Suprapubic skin (tissue), 4 donors: ENCODE measurements around the gene VAV2.

Experiments used
- CTCF ChIP-seq, 2 donors: fragments of 200-600 bp in 1 of 2; fragments of 450-650 bp in 1 of 2; sonication (generic) in 1 of 2; IDR thresholded peaks; one replicate each; pipeline ENCODE4 v1.5.1; 2016 to 2019; ENCODE audit warnings: antibody characterized with exemption in 2 of 2, mild to moderate bottlenecking in 1 of 2, moderate library complexity in 1 of 2
- EP300 ChIP-seq: sonication (generic); formaldehyde crosslinking; IDR thresholded peaks from one replicate; pipeline ENCODE4 v1.6.1; 2017; ENCODE audit warnings: antibody characterized with exemption
- POLR2AphosphoS5 ChIP-seq, 3 donors: sonication (generic); formaldehyde crosslinking; IDR thresholded peaks; one replicate each; pipeline ENCODE4 v1.6.1; 2017; ENCODE audit warnings: antibody characterized with exemption in 3 of 3

GRCh38 chr9:133796562-133796961, 195.6 kb downstream of the VAV2 start:
- TF ChIP-seq CTCF (IDR thresholded peaks at IDR 0.05) (no peak), EP300 (no peak), POLR2AphosphoS5 (IDR thresholded peaks at IDR 0.05) (no peak)
